ENCODE data around the gene TMLHE. TPM values are rescaled to one million over a fixed set of nuclear protein-coding genes. Genes with fewer than 3 reads are reported as not detected.

TMLHE gene
- total RNA-seq, 3 donors from 2014 or later (not counting 1 experiment from before 2014, with no cell fraction given), result 12.9 to 18.5 (median 16.1) TPM

DNA sequence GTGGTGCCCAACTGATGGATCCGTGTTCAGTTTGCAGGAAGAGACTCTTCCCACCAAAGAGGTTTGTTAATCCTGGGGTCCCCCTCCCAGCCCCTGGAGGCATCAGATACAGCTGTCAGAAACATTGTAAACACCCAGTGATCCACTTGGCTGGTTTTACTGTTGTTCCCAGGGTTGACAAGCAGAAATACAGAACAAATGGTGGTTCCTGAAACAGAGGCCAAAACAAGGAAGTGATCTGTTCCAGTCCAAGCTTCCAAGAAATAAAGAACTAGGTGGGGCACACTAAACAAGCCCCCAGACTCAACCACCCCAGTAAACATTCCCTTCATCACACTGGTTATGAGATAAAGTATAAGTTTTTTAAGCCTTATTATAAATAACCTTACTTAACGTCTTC lies 1.4 kb downstream of the TMLHE start:
- Histone ChIP-seq H3K27ac (ENCODE audit: low read length) (no peak overlapping the region), H3K36me3 (ENCODE audit: control insufficient read depth, insufficient read depth, low read length) (no peaks in the 10 kb centered on the region), H3K4me3 (ENCODE audit: low read length) (no peak overlapping the region), H3K9me3 (ENCODE audit: control insufficient read depth, insufficient read depth, low read length) (no peaks in the 10 kb centered on the region), H3K27me3 (ENCODE audit: control insufficient read depth, insufficient read depth, low read length) (no peaks in the 10 kb centered on the region), H3K4me1 (ENCODE audit: control insufficient read depth, insufficient read depth, low read length) (peaks cover 4% of the 10 kb centered on the region)
- ATAC-seq, result no peak
- Mint-ChIP-seq H3K36me3 (no peaks in the 10 kb centered on the region), H3K9me3 (peaks cover 0 to 2% of the 10 kb centered on the region in 2 donors), H3K27ac (peak overlapping the region; percentile 84 to 89), H3K4me1 (peaks cover 11 to 33% of the 10 kb centered on the region in 2 donors), H3K4me3 (no peak overlapping the region), H3K27me3 (ENCODE audit: low read depth in 2 of 2) (no peaks in the 10 kb centered on the region)
- WGBS (ENCODE audit: insufficient coverage), result no CpG with 5 or more reads among the region's 2 CpGs
- intact Hi-C loops (cut with micrococcal nuclease), result no loop called here
- TF ChIP-seq, protein P1, sequence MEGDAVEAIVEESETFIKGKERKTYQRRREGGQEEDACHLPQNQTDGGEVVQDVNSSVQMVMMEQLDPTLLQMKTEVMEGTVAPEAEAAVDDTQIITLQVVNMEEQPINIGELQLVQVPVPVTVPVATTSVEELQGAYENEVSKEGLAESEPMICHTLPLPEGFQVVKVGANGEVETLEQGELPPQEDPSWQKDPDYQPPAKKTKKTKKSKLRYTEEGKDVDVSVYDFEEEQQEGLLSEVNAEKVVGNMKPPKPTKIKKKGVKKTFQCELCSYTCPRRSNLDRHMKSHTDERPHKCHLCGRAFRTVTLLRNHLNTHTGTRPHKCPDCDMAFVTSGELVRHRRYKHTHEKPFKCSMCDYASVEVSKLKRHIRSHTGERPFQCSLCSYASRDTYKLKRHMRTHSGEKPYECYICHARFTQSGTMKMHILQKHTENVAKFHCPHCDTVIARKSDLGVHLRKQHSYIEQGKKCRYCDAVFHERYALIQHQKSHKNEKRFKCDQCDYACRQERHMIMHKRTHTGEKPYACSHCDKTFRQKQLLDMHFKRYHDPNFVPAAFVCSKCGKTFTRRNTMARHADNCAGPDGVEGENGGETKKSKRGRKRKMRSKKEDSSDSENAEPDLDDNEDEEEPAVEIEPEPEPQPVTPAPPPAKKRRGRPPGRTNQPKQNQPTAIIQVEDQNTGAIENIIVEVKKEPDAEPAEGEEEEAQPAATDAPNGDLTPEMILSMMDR (IDR thresholded peaks at IDR 0.05), result no peak
- DNase-seq, result peak in 1 of 2 donors; percentile 1

- Mint-ChIP-seq H3K27ac (peak overlapping the region in 1 of 2 donors; percentile 44), H3K9me3 (peaks cover 5 to 11% of the 10 kb centered on the region in 2 donors), H3K36me3 (peaks cover 10% of the 10 kb centered on the region), H3K4me1 (peaks cover 9 to 19% of the 10 kb centered on the region in 2 donors), H3K27me3 (ENCODE audit: low read depth in 2 of 2) (no peaks in the 10 kb centered on the region), H3K4me3 (no peak overlapping the region)
- DNase-seq (no peak), ATAC-seq (peak in 1 of 3 donors; percentile 15)
- TF ChIP-seq, protein P1 (IDR thresholded peaks at IDR 0.05), result no peak
- peaks cover 7% of the 10 kb centered on the region for H3K4me1 ChIP-seq (ENCODE audit: control insufficient read depth, insufficient read depth, low read length)
- H3K36me3 ChIP-seq (ENCODE audit: control insufficient read depth, insufficient read depth, low read length), result no peaks in the 10 kb centered on the region
- intact Hi-C loops (cut with micrococcal nuclease), result no loop called here
- H3K27ac ChIP-seq (ENCODE audit: low read length), result no peak overlapping the region
- no peaks in the 10 kb centered on the region for H3K27me3 ChIP-seq (ENCODE audit: control insufficient read depth, insufficient read depth, low read length)
- H3K9me3 ChIP-seq (ENCODE audit: control insufficient read depth, insufficient read depth, low read length), result peaks cover 5% of the 10 kb centered on the region
- H3K4me3 ChIP-seq (ENCODE audit: low read length), result no peak overlapping the region
Observed at GRCh38 chrX:155592981-155593380, 19.8 kb downstream of the TMLHE start.

- H3K9me3 ChIP-seq (ENCODE audit: control insufficient read depth, insufficient read depth, low read length), result peaks cover 5% of the 10 kb centered on the region
- Mint-ChIP-seq H3K4me1 (peaks cover 9 to 19% of the 10 kb centered on the region in 2 donors), H3K36me3 (peaks cover 10% of the 10 kb centered on the region), H3K27ac (peak overlapping the region in 1 of 2 donors; percentile 44), H3K27me3 (ENCODE audit: low read depth in 2 of 2) (no peaks in the 10 kb centered on the region), H3K9me3 (peaks cover 5 to 11% of the 10 kb centered on the region in 2 donors), H3K4me3 (no peak overlapping the region)
- no peak for ATAC-seq
- DNase-seq, result no peak
- intact Hi-C loops (cut with micrococcal nuclease), result no loop called here
- no peak overlapping the region for H3K4me3 ChIP-seq (ENCODE audit: low read length)
- peaks cover 7% of the 10 kb centered on the region for H3K4me1 ChIP-seq (ENCODE audit: control insufficient read depth, insufficient read depth, low read length)
- H3K27ac ChIP-seq (ENCODE audit: low read length), result no peak overlapping the region
- no peaks in the 10 kb centered on the region for H3K27me3 ChIP-seq (ENCODE audit: control insufficient read depth, insufficient read depth, low read length)
- no peaks in the 10 kb centered on the region for H3K36me3 ChIP-seq (ENCODE audit: control insufficient read depth, insufficient read depth, low read length)
- TF ChIP-seq, protein P1 (IDR thresholded peaks at IDR 0.05), result no peak
Observed at GRCh38 chrX:155592331-155592730, 20.4 kb downstream of the TMLHE start.

DNA sequence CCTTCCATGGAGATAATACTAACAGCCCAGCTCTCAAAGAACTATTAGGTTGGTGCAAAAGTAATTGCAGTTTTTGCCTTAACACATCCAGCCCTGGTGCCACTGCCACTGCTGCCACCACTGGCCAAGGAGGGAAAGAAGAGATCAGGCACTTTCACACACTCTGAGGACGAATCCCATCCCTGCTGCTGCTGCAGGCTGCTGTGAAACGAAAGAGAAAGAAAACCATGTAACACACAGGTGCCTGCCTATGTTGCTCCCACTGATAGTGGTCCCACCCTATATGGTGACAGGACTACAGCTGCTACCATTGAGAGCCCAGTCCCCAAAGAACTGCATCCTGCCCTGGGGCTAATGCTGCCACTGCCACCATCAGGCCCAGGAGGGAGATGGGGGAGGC lies 35.1 kb downstream of the TMLHE start:
- Mint-ChIP-seq H3K36me3 (peaks cover 14% of the 10 kb centered on the region), H3K27me3 (ENCODE audit: low read depth in 2 of 2) (no peaks in the 10 kb centered on the region), H3K27ac (peak overlapping the region; percentile 75 to 81), H3K4me1 (peaks cover 15 to 30% of the 10 kb centered on the region in 2 donors), H3K9me3 (no peaks in the 10 kb centered on the region), H3K4me3 (peak overlapping the region; percentile 59)
- TF ChIP-seq, protein P1 (IDR thresholded peaks at IDR 0.05), result no peak
- intact Hi-C loops (cut with micrococcal nuclease), result no loop called here
- no peaks in the 10 kb centered on the region for H3K36me3 ChIP-seq (ENCODE audit: control insufficient read depth, insufficient read depth, low read length)
- peaks cover 15% of the 10 kb centered on the region for H3K4me1 ChIP-seq (ENCODE audit: control insufficient read depth, insufficient read depth, low read length)
- ATAC-seq (peak; percentile 68 to 89 (median 87)), DNase-seq (peak in 1 of 2 donors; percentile 48)
- no peaks in the 10 kb centered on the region for H3K27me3 ChIP-seq (ENCODE audit: control insufficient read depth, insufficient read depth, low read length)
- 57% methylated on average over 2 of the region's 2 CpGs for WGBS (ENCODE audit: insufficient coverage)
- peak overlapping the region; percentile 47 for H3K27ac ChIP-seq (ENCODE audit: low read length)
- no peak overlapping the region for H3K4me3 ChIP-seq (ENCODE audit: low read length)
- no peaks in the 10 kb centered on the region for H3K9me3 ChIP-seq (ENCODE audit: control insufficient read depth, insufficient read depth, low read length)

All from natural killer cell (primary cell).